ENCODE data around the gene ZNF33A. TPM values are rescaled to one million over a fixed set of nuclear protein-coding genes. Genes with fewer than 3 reads are reported as not detected.

The ZNF33A gene
- total and polyA plus RNA-seq, 12 donors: 5.6 to 27.7 (median 22.9) TPM

- H3K4me1 ChIP-seq: peaks cover 0 to 20% (median 12%) of the 10 kb centered on the region in 9 donors
- H3K9me3 ChIP-seq: peaks cover 0 to 7% (median 0%) of the 10 kb centered on the region in 11 donors
- H3K36me3 ChIP-seq: peaks cover 0 to 9% (median 4%) of the 10 kb centered on the region in 9 donors
- 22 to 29% methylated on average over 5 of the region's 5 CpGs for WGBS, 2 donors
- ATAC-seq (no peak), DNase-seq (no peak)
- H3K27ac ChIP-seq: peak overlapping the region; percentile 90 to 100 (median 99)
- no peaks in the 10 kb centered on the region for H3K27me3 ChIP-seq
- no peak for TF ChIP-seq CTCF (IDR thresholded peaks at IDR 0.05)
- intact Hi-C loops (cut with DNase I): loop anchor here in 6 of 10 donors (5.0 to 10.0 kb wide), 5 partner anchors 37 to 122 kb away; partner anchors contain the start of genes ZNF248 (in 5 of the 6), ZNF33A (in 1 of the 6) and ZNF37A (in 1 of the 6)
- H3K4me3 ChIP-seq: peak overlapping the region; percentile 71 to 96 (median 89)
Observed at GRCh38 chr10:37975401-37975991, 35.0 kb upstream of the ZNF33A start.

- Histone ChIP-seq H3K27me3 (no peaks in the 10 kb centered on the region), H3K36me3 (peaks cover 0 to 1% (median 0%) of the 10 kb centered on the region in 9 donors), H3K9me3 (peaks cover 0 to 7% (median 0%) of the 10 kb centered on the region in 11 donors), H3K4me3 (peak within 1 kb of the TSS; percentile 71 to 96 (median 89)), H3K4me1 (peaks cover 0 to 20% (median 12%) of the 10 kb centered on the region in 9 donors), H3K27ac (peak within 1 kb of the TSS; percentile 90 to 100 (median 99))
- peak; percentile 71 to 92 (median 86) for TF ChIP-seq CTCF (IDR thresholded peaks at IDR 0.05)
- DNase-seq: peak; percentile 96 to 99
- 0% methylated on average over 66 of the region's 66 CpGs for WGBS, 2 donors
- intact Hi-C loops (cut with DNase I): loop anchor here in 8 of 10 donors (1.0 to 10.0 kb wide), 10 partner anchors 34 to 121 kb away; partner anchors contain the start of genes ZNF33A (in 6 of the 8), ZNF248 (in 5 of the 8) and ZNF37A (in 4 of the 8)
- ATAC-seq: peak; percentile 98 to 99 (median 99)
Observed at GRCh38 chr10:37976091-37976879, 34.2 kb upstream of the ZNF33A start, which contains the start of gene ZNF25. Gene ZNF25, minus strand, starts transcription at chr10:37976647. Its CDS starts 4,925 bp downstream, at chr10:37971722.

- 13 to 26% methylated on average over 9 of the region's 9 CpGs for WGBS, 2 donors
- Histone ChIP-seq H3K36me3 (no peaks in the 10 kb centered on the region), H3K4me1 (peaks cover 0 to 20% (median 12%) of the 10 kb centered on the region in 9 donors), H3K27ac (peak overlapping the region in 9 of 10 donors; percentile 41 to 100 (median 99)), H3K27me3 (no peaks in the 10 kb centered on the region), H3K9me3 (peaks cover 0 to 7% (median 0%) of the 10 kb centered on the region in 11 donors), H3K4me3 (peak overlapping the region in 9 of 10 donors; percentile 71 to 96 (median 90))
- intact Hi-C loops (cut with DNase I): loop anchor here in 8 of 10 donors (1.0 to 10.0 kb wide), 10 partner anchors 33 to 122 kb away; partner anchors contain the start of genes ZNF33A (in 6 of the 8), ZNF248 (in 5 of the 8) and ZNF37A (in 4 of the 8)
- no peak for ATAC-seq
- no peak for DNase-seq
- peak in 1 of 9 donors; percentile 11 for TF ChIP-seq CTCF (IDR thresholded peaks at IDR 0.05)
Observed at GRCh38 chr10:37976880-37977203, 33.6 kb upstream of the ZNF33A start.

- Histone ChIP-seq H3K27me3 (peaks cover 0 to 2% (median 0%) of the 10 kb centered on the region in 7 donors), H3K4me1 (no peaks in the 10 kb centered on the region), H3K9me3 (no peaks in the 10 kb centered on the region), H3K4me3 (no peak overlapping the region), H3K36me3 (no peaks in the 10 kb centered on the region), H3K27ac (no peak overlapping the region)
- no peak for TF ChIP-seq CTCF (IDR thresholded peaks at IDR 0.05)
- whole genome bisulfite sequencing, 2 donors: 77 to 84% methylated on average over 2 of the region's 2 CpGs
- ATAC-seq (no peak), DNase-seq (no peak)
- intact Hi-C loops (cut with DNase I): no loop called here
Observed at GRCh38 chr10:37991655-37992054, 18.8 kb upstream of the ZNF33A start.
